ACHN (cell line): Measurements from ENCODE around the gene SPTBN5.

Experiments used
- DNase-seq: peaks from one replicate; pipeline ENCODE4 v3.0.0-alpha.2; 2015
- in situ Hi-C: cut with HindIII; loops from 2 replicates; pipeline ENCODE4 v1.10.0; 2017; ENCODE audit warnings: low sequenced_read_pairs, low pct_ligation_motif_present, low pct_unique_long_range_greater_than_20kb

The SPTBN5 gene

DNA sequence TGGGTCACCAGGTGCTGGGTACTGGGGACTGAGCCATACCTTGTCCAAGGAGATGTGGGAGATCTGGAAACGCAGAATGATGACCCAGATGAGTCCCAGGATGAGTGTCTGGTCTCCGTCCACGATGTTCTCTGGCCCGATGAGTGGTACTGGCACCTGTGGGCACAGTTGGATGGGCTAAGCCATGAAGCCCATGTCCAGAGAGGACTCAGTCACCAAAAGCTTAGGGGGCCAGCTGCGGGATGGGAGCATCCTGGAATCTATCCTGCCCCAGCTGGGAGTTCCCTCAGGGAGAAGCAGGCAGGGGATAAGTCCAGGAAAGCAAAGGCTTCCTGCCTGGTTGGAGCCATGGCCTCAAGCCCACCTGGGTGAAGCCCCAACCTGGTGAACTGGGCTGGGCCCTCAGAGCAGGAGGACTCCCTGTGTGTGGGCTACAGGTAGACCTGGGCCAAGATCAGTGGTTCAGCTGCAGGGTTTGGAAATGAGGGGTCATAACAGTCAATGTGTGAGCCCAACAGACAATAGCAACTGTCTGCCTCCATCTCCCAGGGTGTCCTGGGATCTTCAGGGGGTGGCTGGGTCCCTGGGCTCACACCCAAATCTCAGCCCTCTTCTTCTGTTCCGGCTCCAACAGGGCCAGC, 3.7 kb downstream of the SPTBN5 start:
- DNase-seq: no peak
- in situ Hi-C loops: no loop called here

DNA sequence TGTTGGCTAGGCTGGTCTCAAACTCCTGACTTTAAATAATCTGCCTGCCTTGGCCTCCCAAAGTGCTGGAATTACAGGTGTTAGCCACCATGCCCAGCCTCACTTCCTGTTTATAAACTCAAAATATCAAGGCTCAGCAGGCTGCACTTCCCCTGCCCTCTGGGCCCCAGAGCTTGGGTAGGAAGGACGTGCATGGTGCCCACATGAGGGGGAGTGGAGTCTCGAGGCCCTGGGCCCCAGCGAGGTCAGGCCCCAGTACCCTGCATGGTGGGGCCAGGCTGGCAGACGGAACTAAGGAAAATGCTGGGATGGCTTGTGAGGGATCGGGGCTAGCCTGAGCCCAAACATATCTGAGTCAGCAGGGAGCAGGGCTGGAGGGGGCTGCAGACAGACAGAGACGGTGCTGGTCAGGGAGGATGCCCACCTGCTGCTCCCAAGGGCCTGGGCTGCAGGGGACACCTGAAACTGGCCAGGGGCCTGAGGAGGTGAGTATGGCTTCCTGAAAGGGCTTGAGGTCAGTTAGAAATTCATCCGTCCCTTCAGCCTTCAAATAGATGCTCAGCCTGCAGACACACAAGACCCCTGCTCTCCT, 5.1 kb downstream of the SPTBN5 start:
- in situ Hi-C loops: no loop called here
- DNase-seq: no peak

DNA sequence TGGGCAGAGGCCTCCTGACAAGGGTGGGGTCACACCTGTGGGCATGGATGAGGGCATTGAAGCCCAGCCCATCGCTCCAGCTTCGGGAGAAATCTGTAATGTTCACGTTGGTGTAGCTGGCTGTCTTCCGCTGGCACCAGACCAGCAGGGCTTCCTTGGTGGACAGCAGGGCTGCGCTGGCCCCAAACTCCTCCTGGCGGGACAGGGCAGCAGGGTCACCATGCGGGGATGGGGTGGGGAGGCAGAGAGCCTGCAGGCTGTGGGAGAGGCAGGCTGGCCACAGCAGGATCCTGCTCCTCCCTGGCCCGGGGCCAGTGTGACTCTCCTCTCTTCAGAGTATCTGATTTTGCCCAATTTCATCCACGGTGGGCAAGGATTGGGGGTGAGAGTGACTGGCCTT, 6.0 kb downstream of the SPTBN5 start:
- in situ Hi-C loops: no loop called here
- DNase-seq: no peak

DNA sequence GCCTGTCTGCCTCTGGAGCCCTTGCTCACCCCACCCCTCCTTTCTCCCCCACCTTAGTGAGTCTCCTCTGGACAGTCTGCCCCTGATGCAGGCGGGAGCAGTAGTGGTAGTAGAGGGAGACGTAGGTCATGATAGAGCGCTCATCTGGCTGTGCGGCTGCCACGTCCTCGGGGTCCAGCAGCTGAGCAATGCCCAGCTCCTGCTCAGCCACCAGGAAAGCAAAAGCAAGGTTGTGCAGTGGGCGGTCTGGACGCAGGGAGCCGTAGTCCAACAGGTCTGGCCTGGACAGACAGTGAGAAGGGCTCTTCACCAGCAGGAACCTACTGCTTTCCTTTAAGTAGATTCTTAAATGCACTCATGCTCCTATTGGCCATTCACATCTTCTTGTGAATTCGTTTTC, 6.7 kb downstream of the SPTBN5 start:
- in situ Hi-C loops: no loop called here
- DNase-seq: no peak

DNA sequence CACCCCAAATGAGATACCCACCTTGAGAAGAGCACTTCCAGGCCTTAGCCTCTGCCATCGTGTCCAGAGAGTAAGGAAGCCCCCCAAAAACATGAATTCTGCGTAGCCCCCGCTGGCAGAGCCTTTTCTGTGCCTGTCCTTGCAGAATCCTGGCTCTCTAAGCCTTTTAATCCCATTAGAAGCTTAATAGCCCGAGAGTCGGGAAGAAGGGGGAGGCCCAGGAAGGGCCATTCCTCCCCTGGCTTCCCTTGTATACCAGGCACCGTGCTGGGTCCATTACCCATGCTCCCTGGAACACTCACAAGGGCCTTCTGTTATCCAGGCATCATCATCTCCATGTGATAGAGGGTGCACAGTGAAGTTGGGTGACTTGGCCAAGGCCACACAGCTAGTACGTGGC, 7.1 kb downstream of the SPTBN5 start:
- no peak for DNase-seq
- in situ Hi-C loops: no loop called here

DNA sequence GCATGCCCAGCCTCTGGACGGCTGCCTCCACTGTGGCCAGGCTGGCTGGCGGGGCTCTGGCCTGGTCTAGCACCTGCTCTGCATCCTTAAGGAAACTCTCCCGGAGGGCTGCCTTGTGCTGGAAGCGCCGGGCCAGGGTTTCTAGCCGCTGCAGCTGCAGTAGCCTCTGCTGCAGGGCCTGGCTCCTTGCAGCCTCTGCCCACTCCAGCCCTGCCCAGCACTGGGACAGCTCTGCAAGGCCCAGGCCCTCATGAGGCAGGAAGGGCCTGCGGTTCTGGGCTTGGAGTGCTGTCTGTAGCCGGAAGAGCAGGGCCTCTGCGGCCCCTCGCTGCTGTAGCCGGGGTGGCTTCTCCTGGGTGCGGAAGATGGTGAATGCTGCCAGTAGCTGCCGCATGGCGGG, 8.0 kb downstream of the SPTBN5 start:
- no peak for DNase-seq
- in situ Hi-C loops: no loop called here

DNA sequence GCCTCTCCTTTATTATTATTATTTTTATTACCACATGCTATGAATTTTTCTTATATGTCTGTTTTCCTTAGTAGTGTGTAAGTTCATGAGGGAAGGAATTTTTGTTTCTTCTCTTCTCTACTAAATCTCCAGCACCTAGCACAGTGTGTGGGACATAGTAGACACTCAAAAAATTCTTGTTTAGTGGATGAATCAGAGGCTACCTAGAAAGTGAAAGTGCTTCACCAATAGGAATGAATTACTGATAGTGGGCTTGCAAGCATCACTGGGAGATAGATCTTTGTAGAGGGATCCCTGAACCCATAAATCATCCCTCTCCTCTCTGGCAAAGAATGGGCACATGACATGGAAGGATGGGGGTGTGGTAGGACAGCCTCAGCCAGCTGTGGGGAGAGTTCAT, 8.5 kb downstream of the SPTBN5 start:
- in situ Hi-C loops: no loop called here
- no peak for DNase-seq

DNA sequence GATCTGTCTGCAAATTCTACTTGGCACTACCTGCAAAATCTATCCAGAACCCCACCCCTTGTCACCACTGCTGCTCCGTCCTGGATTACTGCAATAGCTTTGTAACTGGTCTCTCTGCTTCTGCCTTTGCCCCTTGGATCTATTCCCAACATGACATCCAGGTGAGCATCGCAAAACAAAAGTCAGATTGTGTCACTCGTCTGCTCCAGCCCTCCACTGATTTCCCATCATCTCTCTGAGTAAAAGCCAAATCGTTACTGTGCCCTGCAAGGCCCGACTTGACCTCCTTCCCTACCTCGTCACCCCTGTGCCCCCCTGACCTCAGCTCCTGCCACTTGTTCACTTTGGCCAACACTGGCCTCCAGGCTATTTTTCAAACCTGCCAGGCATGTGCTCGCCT, 9.4 kb downstream of the SPTBN5 start:
- no peak for DNase-seq
- in situ Hi-C loops: no loop called here

DNA sequence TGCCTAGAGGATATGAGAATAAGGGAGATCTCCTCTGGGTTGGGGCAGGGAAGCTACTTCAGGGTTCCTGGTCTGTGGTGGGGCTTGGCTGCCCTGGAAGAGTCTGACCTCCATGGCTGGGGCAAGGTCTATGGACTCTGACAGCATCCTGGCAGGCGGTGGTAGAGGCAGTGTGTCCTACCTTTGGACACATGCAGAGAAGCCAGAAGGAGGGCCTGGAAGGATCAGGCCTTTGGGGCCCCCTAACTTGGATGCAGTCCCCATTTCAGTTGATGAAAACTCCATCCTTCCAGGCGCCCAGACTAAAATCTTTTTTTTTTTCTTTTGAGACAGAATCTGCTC, 10.4 kb downstream of the SPTBN5 start:
- in situ Hi-C loops: no loop called here

DNA sequence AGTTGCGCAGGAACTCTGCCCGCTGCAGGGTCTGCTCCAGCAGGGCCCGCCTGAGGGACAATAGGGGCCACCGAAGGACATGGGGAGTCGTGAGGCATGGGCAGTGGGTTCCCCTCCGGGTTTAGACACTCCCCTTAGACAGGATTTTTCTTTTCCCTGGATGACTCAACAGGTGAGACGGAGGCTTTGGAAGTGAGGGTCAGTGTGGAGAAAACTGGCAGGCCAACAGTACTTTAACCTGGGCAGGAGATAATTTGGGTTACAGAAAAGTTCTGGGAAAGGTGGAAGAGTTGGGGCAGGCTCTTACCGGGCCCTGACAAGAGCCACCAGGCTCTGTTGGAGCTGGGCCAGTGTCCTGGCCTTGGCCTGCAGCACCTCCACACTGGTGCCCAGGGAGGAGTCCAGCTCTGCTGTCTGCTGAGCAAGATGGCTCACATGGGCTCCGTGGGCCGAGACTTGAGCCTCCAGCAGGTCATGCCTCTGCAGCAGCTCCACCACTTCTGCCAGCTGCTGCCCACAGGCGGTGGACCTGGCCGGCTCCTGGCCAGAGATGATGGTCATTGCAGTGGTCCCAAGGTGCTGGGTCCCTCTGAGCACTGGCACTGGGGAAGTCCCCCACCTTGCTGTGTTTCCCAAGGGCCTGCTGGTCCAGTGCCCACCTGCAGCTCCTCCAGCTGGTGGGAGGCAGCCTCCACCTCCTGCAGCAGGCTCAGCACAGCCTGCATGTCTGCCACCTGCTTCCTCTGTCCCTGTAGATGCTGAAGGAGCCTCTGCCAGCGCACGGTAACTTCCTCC, 11.0 kb downstream of the SPTBN5 start:
- DNase-seq: no peak
- in situ Hi-C loops: no loop called here

More for the DNA sequence above, 10.4 kb downstream of the SPTBN5 start:
- DNase-seq: no peak

DNA sequence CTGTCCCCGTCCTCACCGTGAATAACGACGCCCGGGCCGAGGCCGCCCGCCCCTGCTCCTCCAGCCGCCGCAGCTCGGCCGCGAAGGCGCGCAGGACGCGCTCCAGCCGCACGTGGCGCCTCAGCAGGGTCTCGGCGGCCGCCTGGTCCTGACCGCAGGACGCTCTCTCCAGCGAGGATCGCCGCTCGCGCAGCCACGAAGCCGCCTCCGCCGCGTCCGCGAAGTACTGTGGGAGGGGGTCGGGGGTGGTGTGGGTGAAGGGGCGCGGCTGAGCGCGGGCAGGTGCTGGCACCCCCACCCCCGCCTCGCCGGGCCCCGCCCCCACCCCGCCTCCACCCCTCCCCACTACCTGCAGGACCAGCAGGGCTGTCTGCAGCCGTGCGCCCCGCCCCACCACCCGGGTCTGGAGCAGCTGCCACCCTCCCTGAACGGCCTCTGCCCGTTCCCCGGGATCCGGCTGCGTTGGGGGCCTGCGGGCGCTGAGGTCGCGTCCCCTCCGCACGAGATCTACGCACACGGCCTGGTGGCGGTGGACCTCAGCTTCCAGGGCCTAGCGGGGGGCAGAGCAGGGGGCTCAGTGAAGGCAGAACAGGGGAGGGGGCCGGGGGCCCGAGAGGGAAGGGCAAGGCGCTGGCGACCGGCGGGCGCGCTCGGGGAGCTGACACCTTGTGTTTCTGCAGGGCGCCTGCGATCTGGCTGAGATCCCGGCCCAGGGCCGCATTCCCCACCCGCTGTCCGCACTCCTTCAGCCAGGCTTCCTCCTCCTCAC, 11.7 kb downstream of the SPTBN5 start:
- DNase-seq: no peak
- in situ Hi-C loops: no loop called here

DNA sequence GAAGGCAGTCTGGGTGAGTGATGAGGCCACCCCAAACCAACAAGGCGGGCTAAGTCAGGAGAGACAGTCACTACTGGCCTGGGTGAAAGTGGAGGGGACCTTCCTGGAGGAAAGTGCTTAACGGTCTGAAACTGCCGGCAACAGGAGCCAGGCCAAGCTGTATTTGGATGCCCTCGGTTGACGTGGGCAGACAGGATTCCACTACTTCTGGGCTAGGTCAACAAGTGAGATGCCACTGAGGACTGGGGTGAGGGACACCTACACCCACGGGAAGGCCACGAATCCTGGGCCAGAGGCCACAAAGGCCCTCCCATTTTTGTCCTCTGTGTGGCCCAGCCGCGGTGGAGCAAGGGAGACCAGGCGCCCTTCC, 12.3 kb downstream of the SPTBN5 start:
- in situ Hi-C loops: no loop called here
- no peak for DNase-seq

DNA sequence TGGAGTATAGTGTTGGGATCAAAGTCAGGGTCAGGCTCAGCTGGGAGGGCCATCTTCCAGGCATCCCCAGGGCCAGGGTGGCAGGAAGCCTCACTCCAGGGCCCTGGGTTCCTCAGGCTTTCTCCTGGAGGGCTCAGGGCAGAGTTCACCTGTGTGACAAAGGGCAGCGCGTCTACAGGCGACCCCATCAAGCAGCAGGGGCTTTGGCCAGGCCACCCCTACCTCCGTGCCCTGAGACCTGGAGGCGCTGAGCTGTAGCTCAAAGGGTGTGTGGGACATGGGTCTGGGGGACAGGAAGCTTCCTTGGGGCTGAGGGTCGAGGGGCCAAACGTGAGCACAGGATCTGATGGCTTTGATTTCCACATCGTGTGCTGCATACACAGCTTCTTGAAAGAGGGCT, 12.8 kb downstream of the SPTBN5 start:
- in situ Hi-C loops: no loop called here
- DNase-seq: no peak

DNA sequence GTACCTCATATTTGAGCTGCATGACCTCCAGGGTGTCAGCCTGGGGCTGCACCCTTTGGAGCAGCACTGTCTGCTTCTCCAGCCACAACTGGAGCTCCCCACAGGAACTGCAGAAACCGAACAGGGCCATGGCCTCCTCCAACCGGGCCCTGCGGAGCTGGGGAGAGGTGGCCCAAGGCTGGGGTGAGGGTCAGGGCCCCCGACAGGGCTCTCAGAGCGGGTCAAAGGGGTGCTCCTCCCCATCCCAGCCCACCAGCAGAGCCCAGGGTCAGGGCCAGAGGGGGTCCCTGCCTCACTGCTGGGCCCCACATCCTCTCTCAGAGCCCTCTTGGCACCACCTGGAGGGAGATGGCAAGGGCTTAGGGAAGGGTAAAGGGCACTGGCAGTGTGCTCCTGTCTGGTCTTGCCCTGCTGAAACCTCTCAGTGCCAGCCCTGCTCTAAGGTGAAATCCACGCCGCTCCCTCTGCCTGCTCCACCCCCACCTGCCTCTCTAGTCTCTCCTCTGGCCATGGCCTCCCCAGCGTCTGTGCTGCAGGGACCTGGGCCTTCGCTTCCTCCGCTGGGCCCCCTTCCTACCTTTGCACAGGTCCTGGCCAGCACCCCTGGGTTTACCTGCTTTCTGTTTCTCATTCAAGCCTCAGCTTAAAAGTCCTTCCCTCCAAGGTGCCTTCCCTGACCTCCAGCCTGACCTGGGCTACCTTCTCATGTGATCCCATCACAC, 13.5 kb downstream of the SPTBN5 start:
- no peak for DNase-seq
- in situ Hi-C loops: no loop called here

DNA sequence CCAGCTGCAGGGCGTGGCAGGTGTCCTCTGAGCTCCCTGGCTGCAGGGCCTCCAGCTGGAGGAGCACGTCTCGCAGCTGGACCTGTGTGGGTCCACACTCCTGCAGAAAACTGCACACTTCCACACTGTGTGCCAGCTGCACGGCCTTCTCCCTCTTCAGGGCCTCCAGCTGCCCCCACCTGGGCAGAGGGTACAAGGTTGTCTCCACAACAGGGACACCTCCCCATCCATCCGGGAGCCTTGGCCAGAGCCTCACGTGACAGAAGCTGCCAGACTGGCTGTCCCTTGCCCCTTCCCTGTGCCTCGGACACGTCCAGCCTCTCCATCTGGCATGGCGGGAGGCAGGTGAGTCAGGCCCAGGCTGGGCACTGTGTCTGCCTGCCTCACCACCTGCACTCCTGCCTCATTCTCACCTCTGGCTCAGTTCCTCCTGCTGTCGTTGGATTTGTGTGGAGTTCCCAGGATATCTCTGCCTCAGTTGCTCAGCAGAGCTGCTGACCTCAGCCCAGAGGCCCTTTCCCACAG, 14.5 kb downstream of the SPTBN5 start:
- in situ Hi-C loops: no loop called here
- DNase-seq: no peak

DNA sequence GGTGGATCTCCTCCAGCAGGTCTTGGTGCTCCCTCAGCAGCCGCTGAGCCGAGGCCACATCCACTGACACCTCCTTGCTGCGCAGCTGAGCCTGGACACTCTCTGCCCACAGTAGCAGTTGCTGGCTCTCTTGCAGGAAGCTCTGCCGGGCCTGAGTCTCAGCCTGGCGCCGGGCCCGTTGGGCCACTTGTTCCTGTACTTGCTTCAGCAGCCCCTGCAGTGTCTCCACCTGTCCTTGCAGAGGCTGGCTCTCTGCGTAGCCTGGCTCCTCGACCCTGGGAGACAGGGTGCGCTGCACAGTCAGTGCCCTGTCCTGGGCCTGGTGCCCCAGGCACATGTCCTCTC, 15.5 kb downstream of the SPTBN5 start:
- in situ Hi-C loops: no loop called here
- no peak for DNase-seq

DNA sequence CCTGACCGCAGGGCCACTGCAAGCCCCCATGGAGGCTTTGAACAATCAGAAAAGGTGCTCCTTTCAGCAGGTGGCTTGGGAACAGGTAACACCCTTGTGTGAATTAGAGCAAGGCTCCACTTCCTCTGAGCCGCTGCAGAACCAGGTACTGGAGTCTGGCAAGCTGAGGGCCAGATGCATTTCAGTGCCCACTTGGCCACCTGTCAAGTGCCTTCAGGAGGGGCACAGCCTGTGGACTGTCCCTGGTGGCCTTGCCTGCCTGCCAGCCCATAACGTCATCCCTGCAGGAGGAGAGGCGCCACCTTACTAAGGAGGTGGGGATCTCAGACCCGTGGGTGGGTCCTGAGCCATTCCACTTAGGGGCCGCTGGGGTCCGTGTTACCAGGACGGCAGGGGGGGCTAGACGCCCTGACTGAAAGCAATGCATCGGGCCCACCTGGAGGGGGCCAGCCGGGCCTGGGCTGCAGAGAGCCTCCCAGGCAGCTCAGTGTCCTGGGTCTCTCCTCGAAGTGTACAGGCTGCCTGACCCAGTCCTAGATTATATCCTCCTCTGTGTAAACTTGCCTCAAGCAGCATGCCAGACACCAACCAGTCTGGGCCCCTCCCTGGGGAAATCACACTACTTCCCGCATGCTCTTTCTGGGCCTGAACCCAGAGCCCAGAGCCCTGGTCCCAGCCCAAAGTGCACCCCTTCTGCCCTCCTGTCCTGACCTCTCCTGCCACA, 16.1 kb downstream of the SPTBN5 start:
- no peak for DNase-seq
- in situ Hi-C loops: no loop called here

DNA sequence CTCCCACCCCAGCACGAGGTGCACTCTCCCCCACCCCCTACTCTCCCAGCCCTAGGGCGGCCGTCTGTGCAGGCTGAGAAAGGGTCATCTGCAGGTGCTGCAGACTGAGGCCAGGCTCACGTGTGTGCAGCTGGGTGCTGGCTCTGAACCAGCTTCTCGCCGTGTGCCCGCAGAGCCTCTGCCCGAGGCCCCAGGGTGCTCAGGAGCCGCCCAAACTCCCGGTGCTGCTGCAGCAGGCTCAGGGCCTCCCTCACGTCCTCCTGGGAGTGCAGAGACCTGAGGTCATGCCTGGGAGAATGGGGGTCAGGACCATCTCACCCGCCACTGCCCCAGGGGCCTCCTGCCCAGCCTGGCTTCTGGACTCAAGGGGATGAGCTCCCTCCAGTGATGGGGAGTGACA, 17.2 kb downstream of the SPTBN5 start:
- in situ Hi-C loops: no loop called here
- DNase-seq: no peak
